Bronchus fibroblast of lung (primary cell): ENCODE measurements around the gene MSH5. TPM values are rescaled to one million over a fixed set of nuclear protein-coding genes. Genes with fewer than 3 reads are reported as not detected.

Experiments
- total RNA-seq: library from RNA; depleted of rRNA; stranded (reverse); fragments of >200 nt; gene quantifications from 2 replicates; pipeline ENCODE4 v1.2.3, GENCODE V29; 2015

MSH5 gene
- total RNA-seq: 10.9 and 15.5 TPM in 2 replicates

DNA sequence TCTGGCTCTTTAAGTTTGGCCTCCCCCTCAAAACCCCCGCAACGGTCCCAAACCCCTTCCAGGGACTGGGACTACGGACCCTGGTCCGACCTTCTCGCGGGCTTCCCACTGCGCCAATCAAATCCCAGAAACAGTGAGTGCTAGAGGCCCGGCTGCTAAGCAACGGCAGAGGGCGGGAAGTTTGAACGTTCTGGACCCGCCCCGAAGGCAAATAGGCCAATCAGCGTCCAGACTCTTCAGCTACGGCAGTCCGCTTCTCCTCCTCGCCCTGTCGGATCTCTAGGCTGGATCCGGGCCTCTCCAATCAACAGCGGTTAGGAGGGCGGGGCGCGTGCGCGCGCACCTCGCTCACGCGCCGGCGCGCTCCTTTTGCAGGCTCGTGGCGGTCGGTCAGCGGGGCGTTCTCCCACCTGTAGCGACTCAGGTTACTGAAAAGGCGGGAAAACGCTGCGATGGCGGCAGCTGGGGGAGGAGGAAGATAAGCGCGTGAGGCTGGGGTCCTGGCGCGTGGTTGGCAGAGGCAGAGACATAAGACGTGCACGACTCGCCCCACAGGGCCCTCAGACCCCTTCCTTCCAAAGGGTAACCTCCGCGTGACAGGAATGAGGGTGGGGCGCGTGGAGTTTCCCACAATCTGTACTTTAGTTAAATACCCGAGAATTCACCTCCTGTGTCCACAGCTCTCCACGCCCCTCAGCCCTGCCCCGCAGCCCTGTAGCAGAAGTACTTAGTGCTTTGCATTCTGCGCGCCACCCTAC is at the start of gene MSH5:
MSH5 (plus strand) TSS at position 367 of the 758 bp plus-strand sequence. CDS start 462 bp downstream, outside the sequence.

DNA sequence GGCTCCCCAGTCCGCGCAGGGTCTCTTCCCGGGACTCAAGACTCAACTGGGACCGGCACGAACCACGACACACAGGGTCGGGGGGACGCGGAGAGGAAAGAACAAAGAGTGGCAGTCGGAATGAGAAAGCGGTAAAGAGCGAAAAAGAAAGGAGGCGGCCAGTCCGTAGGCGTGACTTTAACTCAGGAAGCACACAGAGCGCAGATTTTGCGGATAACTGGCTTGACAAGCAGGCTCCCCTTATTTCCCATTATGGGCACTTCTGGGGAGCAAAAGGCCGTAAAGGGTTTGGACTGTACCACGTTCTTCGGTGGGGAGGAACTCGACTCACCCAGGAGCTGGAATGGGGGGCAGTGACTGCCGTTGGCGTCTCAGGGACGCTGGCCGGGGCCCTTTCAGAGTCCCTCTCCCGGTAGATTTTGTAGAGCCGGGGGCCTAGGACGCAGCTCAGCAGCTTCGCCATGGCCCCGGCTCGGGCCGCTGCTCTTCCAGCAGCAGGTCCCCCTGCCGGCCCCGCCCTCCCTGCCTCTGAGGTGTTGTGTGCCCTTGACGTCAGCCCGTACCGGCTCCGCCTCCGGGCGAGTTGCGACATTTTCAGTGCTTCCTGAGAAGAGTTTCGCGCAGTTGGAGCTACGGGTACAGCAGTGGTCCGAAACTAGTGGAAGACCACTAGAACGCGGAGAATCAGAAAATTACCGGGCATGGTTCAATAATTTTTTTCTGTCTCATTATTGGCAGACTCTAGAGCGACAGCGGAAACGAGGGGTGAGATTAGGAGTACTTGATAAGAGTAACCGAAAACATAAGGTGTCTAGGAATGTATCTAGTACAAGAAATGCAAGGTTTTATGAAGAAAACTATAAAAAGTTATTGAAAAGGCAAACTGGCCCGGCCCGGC is 36.7 kb upstream of the MSH5 start, which contains the start of gene ABHD16A:
ABHD16A (minus strand) TSS at position 506 of the 898 bp plus-strand sequence; CDS start at position 463, 43 bp downstream.

DNA sequence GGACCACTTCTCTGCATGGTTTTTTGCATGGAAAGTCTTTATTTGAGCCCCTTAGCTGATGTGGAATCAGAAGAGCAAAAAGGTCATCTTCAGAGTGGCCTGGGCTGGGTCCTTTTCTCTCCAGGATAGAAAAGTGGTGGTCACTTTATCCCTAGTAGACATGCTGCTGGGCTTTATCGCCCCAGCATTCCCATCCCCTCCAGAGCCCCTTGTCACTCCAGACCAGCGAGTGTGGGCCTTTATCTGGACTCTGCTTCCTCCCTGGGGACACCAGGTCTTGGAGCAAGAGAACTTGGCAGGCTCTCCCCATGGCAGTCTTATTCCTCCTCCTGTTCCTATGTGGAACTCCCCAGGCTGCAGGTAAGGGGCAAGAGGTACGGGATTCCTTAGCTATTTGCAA is 33.2 kb upstream of the MSH5 start, which contains the start of gene LY6G6F:
LY6G6F (plus strand) TSS at position 268 of the 400 bp plus-strand sequence; CDS start at position 309, 41 bp downstream.

DNA sequence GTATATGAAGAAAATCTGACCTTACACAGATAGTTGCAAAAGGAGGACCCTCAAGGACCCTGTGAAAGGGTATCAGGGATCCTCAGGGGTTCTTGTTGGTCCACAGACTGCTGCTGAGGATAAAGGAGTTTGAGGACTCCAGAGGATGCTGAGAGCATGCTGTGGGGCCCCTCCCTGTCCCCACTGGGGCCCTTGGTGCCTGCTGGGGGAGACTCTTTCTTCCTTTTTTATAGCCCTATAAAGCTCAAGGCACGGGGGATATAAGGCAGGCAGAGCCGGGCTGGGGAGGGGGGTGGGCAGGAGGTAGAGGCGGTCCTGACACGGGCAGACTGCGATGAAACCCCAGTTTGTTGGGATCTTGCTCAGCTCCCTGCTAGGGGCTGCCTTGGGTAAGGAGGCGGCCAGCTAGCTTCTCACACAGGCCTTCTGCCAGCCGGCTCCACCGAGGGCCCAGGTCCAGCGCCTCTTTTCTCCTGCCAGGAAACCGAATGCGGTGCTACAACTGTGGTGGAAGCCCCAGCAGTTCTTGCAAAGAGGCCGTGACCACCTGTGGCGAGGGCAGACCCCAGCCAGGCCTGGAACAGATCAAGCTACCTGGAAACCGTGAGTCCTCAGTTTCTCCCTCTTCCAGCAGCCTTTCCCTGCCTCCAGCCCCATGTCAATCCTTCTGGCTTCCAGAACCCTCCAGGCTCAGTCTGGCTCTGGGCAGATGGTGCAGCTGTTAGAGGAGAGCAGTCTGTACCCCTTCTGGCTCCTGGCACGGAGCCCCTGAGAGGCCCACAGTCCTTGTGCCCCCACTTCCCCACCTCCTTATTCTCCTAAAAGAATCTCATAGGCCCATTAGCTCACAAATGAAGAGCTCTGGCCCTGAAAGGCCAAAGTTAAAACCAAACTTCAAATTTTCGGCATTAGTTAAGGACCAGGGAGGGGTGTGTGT is 24.5 kb upstream of the MSH5 start, which contains the start of gene LY6G6D:
LY6G6D (plus strand) TSS at position 327 of the 937 bp plus-strand sequence; CDS start at position 335, 8 bp downstream.

DNA sequence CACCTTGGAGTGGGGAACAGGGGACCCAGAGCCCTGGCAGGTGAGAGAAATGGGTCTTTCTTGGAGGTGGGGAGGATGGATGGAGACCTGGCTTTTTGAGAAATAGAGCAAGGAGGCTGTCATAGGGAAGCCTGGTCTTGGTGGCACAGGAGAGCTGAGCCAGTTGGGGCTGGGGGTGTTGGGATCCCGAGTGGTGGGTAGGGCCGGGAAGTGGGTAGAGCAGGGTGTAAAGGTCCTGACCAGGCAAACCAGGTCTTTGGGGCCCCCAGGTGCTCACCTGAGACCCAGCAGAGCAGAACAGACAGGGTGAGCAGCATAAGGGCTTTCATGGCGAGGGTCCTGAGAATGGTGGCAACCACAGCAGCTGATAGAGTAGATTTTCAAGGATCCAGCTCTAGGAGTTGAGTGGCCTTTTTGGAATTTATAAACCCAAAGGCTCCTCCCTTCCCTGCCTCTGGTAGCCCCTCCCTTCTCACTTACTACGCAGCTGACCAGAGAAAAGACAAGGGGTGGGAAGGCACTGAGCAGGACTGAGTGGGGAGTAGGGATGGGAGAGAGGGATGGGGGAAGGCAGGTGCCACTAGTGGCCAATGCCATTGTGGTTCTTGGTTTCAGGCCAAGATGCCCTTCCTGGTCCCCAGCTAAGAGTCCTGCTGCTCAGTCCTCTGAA is 18.3 kb upstream of the MSH5 start, which contains the start of gene LY6G6C:
LY6G6C (minus strand) TSS at position 396 of the 670 bp plus-strand sequence; CDS start at position 329, 67 bp downstream.

DNA sequence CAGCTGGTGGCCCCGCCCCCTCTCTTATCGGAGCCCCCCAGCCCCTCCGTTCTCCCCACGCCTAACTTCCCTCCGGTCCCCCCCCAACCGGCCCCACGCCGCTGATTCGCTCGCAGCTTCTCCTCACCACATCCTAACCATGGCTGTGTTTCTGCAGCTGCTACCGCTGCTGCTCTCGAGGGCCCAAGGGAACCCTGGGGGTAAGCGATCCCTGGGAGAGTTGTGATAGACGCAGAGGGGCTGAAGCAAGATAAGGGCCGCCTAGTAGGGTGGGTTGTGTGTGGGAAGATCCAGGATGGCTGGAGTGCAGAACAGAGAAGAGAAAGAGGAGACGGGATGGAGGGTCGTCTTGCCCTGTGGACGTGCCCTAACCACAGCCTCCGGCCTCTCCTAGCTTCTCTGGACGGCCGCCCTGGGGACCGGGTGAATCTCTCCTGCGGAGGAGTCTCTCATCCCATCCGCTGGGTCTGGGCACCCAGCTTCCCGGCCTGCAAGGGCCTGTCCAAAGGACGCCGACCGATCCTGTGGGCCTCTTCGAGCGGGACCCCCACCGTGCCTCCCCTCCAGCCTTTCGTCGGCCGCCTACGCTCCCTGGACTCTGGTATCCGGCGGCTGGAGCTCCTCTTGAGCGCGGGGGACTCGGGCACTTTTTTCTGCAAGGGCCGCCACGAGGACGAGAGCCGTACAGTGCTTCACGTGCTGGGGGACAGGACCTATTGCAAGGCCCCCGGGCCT is 16.4 kb upstream of the MSH5 start, which contains the start of gene MPIG6B:
MPIG6B (plus strand) TSS at position 129 of the 735 bp plus-strand sequence; CDS start at position 140, 11 bp downstream.

DNA sequence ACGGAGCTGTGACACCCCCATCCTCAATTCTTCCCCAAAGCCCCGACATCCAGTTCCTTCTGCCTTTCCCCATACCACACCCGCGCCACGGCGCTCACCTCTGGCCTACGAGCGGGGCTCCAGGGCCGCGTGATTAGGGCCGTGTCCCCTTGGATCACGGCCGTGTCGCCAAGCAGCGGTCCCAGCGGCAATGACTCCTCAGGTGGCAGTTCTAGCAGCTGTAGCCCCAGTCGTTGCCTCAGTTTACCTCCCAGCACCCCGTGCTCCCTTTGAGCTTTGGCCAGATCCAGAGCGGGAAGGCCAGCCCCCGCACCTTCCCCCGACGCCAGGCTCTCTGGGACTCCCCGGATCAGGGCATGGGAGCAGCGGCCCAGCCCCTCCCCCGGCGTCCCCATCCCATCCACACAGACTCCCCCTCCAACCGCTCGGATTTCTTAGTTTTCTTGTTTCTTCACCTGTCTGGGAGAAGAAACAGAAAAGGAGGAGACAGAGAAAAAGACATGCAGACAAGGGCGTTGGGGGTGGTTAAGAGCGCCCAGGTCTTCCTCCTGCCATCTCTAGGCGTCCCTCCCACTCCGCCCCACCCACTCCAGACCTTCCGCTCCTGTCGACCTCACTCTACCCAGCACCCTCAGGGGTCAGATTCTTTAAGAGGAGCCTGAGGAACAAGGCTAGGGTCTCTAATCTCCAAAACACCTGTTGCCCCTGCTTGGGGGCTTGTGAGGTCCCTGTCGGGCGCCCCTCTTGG is 10.9 kb upstream of the MSH5 start, which contains the start of gene DDAH2:
DDAH2 (minus strand) TSS at position 533 of the 748 bp plus-strand sequence; CDS start at position 395, 138 bp downstream.

DNA sequence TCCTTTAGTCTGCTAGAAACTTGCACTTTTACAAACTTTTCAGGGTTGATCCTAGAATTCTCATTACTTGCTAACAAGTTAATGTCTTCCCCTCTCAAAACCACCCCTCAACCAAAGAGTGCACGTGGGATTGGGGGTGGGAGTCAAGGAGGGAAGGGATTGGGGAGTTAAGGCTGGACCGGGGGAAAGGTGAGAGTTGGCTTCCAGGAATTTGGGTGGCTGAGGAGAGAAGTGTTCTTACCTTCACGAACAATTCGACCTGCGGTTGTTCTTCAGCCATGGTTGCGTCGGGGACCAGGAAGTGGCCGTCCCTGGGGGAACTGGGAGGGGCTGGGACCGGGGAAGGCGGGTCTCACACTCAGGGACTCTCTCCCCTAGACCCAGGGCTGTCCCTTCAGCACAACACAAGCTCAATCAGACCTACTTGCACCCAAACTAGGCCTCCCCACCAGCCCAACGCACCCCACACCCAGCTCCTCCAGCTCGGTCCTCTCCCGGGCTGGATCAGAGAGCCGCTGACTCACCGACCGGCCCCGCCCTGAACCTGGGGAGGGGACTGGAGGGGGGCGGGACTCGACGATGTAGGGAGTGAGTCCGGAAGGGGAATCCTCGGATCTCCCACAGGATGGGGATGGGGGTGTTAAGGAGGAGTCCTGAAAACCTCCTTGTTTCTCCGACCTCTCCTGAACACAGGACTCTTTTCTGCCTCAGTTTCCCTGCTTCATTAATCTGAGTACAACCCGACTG is 3.6 kb upstream of the MSH5 start, which contains the start of gene CLIC1:
CLIC1 (minus strand) TSS at position 510 of the 747 bp plus-strand sequence; CDS start at position 280, 230 bp downstream.

DNA sequence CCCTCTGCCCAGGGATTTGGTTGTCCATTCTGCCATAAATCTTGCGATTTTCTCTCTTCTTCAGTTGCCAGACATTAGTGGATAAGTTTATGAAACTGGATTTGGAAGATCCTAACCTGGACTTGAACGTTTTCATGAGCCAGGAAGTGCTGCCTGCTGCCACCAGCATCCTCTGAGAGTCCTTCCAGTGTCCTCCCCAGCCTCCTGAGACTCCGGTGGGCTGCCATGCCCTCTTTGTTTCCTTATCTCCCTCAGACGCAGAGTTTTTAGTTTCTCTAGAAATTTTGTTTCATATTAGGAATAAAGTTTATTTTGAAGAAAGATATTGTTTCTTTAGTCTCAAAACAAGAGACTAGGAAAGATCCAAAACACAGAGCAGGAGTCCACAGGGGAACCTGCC is 22.6 kb downstream of the MSH5 start, which contains the start of gene SAPCD1:
SAPCD1 (plus strand) TSS at position 301 of the 400 bp plus-strand sequence. CDS start 399 bp downstream, outside the sequence.

DNA sequence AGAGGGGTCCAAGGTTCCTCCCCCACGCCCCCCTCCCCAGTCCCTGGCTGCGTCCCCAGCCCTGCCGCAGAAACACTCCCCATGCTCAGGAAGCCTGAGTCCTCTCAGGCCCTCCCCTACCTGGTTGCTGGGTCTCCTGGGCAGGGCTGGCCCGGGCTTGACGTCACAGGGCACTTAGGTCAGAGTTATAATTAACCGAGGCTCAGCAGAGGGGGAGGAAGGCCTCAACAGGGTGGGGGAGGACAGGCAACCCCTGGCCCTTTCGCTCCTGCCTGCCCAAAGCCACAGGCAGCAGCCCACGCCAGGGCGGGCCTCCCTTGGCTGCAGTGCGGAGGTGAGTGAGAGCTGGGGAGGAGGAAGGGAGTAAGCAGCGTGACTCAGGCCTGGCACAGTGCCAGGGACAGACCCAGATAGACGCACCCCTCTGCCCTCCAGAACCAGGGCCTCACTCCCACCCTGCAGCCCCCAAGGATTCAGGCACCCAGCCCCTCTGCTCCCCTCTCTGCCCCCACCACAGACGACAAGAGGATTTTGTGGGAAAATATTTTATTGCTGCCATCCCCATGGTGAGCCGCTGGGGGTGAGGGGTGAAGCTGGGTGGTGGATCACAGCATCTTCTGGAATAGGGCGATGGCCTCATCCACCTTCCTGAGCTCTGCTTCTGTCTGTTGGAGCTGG is 37.3 kb downstream of the MSH5 start, which contains the start of gene VWA7:
VWA7 (minus strand) TSS at position 340 of the 678 bp plus-strand sequence. CDS start 549 bp downstream, outside the sequence.

DNA sequence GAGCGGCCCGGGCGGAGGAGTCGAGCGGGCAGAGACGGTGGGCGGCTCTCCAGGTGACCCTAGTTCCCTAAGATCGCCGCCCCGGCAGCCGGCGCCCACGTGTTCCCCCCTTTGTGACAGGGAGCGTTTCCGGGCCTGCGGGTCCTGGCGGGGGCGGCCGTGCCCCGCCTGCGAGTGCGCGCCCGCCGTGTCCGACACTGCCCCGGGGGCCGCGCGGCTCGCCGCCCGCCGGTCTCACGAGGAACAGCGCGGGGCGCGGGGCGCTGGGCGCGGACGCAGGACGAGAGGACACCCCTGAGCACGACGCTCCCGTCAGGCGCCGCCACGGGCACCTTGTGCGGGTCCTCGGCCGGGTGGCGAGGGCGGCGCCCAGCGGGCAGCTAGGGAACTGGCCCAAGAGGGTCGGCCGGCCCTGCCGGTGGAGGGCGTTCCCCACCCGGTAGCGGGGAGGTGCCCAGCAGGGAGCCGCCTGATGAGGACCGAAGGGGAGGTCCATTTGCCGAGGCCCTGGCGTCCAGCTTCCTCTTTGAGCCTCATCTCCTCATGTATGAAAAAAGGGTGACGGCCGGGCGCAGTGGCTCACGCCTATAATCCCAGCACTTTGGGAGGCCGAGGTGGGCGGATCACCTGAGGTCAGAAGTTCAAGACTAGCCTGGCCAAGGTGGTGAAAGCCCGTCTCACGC is 56.0 kb downstream of the MSH5 start, which contains the start of gene VARS1:
VARS1 (minus strand) TSS at position 137 of the 683 bp plus-strand sequence. CDS start 535 bp downstream, outside the sequence.

DNA sequence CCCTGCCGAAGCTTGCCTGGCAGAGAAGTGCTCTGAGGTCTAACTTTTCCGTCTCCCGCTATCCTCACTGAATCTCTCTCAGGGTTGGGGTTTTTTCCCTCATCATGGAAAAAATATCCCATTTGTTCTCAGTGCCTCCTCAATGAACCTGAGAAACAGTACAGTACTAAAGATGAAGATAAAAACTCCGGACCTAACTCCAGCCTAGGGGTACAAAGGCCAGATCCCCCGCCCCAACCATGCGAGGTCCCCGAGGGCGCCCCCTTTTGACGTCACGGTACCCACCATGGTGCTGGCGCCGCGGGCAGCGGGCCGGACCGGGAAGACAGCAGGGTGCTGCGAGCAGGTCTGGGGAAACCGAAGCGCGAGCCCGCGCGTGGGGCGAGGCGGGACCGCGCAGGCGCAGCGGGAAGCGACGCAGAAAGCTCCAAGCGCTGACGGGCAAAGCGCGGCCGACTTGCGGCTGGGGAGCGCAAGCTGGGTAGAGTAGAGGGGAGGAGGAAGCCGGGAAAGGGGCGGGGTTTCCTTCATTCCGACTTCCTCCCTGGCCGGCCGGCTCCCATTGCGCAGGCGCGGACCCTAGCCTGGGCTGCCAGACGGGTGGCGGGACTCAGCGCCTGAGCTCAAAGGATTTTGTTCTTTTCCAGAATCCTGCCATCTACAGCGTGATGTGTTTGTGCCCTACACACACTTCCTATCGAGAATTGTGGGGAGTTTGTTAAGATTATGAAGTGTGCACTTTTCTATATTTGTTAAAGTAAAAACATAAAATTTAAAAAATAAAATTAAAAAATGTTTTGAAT is 66.9 kb downstream of the MSH5 start, which contains the start of gene LSM2:
LSM2 (minus strand) TSS at position 497 of the 803 bp plus-strand sequence; CDS start at position 288, 209 bp downstream.

